Globus pallidus (tissue), 1 donor: ENCODE measurements around the gene ATP6V0C.
A peak's percentile ranks its signal among the peaks of the same experiment; 100 is the strongest.

ENCODE experiments used
- DNase-seq: peaks from one replicate; pipeline ENCODE4 v3.0.0-alpha.2; 2015; ENCODE audit warnings: low spot score

Gene ATP6V0C

DNA sequence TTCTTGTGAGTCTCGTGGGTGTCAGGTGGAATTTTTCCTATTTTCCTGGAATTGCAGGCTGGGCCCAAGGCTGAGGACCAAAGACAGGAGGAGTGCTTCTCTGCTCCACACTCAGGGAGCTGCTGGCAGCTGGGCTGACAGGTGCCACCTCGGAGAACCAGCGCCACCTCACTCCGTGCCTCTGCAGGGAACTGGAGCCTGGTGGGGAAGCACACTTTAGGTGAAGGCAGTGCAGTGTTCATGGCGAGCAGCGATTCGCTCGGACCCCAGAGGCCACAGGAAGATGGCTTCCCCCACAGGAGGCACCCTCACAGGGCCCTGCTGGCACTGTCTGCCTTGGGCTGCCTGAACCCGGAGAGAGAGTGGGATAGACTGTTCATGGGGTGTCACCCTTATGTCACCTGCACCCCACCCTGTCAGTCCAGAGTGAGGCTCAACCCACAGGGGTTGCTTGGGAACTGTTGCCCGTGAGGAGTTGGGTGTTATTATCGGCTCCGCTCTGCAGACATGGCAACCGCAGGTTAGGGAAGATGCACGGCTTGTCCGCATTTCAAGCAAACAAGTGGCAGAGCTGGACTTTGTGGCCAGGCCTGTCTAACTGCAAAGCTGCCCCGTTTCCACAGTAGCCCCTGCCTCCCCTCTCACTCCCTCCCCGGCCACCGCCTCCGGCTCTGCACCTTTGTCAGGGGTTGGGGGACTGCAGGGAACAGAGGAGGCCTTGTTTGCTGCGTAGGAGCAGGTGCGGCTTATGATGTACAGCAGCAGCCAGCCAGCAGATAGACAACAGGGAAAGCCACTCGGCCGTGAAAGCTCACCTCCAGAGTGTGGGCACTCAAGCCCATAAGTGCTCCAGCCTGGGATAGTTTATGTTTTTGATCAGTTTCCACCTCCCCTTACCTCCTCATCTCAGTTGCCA is 23.3 kb upstream of the ATP6V0C start:
- no peak for DNase-seq

- no peak for DNase-seq
Measured at GRCh38 chr16:2492292-2492691, 21.5 kb upstream of the ATP6V0C start.

DNA sequence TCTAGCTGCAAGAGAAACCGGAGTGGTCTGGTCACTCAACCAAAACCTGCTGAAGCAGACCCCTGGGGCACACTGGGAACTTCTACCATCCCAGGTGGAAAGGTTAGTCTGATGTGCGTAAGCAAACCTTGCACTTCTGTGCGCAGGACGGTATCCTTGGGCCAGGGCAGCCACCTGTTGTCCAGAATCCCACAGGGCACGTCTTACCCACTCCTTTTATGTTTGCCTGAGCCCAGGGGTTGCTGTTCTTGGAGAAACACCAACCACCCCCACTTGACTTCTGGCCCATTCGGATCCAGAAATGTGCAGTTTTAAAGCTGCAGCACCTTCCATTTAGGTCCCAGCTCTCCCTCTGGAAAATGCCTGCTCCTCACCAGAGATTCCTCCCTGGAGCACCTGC is 20.1 kb upstream of the ATP6V0C start:
- no peak for DNase-seq

DNA sequence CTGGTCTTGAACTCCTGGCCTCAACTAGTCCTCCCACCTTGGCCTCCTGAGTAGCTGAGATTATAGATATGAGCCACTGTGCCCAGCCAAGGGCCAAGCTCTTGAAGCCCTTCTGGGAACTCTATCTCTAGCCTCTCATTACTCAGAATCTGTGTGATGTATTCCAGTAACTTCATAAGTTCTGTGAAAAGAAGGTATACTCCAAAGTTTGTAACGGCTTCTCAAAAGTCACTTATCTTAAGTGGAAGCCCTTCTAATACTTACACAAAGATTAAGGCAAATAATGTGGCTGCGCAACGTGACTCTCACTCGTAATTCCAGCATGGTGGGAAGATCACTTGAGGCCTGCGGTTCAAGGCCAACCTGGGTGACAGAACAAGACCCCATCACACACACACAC is 19.1 kb upstream of the ATP6V0C start:
- DNase-seq: no peak

DNA sequence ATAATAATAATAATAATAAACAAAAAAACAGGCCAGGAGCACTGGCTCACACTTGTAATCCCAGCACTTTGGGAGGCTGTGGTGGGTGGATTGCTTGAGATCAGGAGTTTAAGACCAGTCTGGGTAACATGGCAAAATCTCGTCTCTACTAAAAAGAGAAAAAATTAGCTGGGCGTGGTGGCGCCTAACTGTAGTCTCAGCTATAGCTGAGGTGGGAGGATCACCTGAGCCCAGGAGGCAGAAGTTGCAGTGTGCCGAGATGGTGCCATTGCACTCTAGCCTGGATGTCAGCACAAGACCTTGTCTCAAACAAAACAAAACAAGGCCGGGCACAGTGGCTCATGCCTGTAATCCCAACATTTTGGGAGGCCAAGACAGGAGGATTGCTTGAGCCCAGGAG is 18.7 kb upstream of the ATP6V0C start:
- DNase-seq: no peak

DNA sequence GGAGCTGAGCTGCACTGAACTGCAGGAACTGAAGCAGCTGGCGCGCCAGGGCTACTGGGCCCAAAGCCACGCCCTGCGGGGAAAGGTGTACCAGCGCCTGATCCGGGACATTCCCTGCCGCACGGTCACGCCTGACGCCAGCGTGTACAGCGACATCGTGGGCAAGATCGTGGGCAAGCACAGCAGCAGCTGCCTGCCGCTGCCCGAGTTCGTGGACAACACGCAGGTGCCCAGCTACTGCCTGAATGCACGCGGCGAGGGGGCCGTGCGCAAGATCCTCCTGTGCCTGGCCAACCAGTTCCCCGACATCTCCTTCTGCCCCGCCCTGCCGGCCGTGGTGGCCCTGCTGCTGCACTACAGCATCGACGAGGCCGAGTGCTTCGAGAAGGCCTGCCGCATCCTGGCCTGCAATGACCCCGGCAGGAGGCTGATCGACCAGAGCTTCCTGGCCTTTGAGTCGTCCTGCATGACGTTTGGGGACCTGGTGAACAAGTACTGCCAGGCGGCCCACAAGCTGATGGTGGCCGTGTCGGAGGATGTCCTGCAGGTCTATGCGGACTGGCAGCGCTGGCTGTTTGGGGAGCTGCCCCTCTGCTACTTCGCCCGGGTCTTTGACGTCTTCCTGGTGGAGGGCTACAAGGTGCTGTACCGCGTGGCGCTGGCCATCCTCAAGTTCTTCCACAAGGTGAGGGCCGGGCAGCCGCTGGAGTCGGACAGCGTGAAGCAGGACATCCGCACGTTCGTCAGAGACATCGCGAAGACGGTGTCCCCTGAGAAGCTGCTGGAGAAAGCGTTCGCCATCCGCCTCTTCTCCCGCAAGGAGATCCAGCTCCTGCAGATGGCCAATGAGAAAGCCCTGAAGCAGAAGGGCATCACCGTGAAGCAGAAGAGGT is 17.3 kb upstream of the ATP6V0C start:
- no peak for DNase-seq

- no peak for DNase-seq
Measured at GRCh38 chr16:2497116-2497630, 16.6 kb upstream of the ATP6V0C start.

DNA sequence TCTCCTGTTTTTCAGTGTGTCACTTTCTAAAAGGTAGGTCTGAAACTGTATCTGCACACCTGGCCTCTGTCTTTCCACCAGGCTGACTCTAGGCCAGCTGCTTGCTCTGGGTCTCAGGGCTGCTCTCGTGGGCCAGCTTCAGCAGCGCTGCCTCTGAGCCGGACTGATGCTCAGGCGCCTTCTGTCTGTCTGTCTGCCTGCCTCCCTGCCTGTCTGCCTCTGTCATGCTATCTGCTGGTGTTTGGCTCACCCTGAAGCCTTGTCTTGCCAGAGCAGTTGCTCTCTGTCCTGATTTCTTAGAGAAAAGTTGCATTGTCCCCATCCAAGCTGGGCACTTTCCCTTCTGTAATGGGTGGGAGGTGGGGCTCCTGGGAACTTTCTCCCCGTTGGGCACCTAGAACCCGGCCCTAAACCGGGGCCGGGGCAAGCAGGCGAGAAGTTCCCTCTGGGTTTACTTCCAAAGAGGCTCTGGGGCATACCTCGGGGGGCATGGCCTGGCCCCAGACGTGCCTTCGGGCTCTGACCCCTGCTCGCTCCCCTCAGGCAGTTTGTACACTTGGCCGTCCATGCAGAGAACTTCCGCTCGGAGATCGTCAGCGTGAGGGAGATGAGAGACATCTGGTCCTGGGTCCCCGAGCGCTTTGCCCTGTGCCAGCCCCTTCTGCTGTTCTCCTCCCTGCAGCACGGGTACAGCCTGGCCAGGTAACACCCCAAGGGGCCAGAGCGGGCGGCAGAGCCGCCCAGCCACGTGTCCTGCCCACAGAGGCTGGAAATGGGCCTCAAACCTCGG is 15.9 kb upstream of the ATP6V0C start:
- no peak for DNase-seq

- DNase-seq: no peak
Measured at GRCh38 chr16:2498531-2499253, 15.1 kb upstream of the ATP6V0C start.

GRCh38 chr16:2499454-2499853 is 14.3 kb upstream of the ATP6V0C start:
- no peak for DNase-seq

GRCh38 chr16:2499890-2500429 is 13.8 kb upstream of the ATP6V0C start:
- DNase-seq: no peak

DNA sequence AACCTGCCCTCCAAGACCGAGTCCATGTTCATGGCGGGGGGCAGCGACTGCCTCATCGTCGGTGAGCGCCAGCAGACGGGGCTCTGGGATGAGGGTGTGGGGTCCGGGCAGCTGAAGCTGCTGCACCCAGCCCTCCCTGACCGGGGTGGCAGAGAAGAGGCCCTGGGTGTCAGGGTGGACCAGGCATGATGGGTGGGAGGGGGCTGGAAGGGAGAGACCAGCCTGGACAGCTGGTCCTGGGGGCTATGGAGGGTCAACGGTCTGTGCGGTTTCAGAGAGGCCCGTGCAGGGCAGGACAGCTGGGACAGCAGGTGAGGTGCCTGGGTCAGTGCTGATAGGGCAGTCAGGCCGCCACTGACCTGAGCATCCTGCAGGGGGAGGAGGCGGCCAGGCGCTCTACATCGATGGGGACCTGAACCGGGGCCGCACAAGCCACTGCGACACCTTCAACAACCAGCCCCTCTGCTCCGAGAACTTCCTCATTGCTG is 13.3 kb upstream of the ATP6V0C start:
- no peak for DNase-seq

GRCh38 chr16:2500918-2501750 is 12.6 kb upstream of the ATP6V0C start:
- DNase-seq: peak; percentile 88

GRCh38 chr16:2501946-2502895 is 11.5 kb upstream of the ATP6V0C start:
- DNase-seq: no peak

GRCh38 chr16:2505695-2506094 is 8.1 kb upstream of the ATP6V0C start:
- DNase-seq: no peak

- DNase-seq: no peak
Measured at GRCh38 chr16:2507052-2507659, 6.6 kb upstream of the ATP6V0C start.

DNA sequence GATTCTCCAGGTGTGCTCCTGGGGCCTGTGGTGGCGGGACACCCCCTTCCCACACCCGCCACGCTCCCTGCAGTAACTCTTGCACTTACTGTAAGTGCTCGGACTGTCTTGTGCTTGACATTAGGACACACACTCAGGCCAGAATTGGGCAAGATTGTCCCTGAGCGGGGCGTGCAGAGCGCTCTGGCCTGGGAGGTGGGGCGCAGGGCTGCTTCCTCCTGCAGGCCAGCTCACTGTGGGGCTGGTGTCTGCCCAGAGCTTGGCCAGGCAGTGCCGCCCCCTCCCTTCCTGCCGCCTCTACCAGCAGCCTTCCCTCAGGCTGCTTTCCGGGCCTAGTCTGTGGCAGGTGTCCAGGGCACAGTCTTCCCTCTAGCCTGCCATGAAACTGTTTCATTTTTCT is 6.1 kb upstream of the ATP6V0C start:
- no peak for DNase-seq

DNA sequence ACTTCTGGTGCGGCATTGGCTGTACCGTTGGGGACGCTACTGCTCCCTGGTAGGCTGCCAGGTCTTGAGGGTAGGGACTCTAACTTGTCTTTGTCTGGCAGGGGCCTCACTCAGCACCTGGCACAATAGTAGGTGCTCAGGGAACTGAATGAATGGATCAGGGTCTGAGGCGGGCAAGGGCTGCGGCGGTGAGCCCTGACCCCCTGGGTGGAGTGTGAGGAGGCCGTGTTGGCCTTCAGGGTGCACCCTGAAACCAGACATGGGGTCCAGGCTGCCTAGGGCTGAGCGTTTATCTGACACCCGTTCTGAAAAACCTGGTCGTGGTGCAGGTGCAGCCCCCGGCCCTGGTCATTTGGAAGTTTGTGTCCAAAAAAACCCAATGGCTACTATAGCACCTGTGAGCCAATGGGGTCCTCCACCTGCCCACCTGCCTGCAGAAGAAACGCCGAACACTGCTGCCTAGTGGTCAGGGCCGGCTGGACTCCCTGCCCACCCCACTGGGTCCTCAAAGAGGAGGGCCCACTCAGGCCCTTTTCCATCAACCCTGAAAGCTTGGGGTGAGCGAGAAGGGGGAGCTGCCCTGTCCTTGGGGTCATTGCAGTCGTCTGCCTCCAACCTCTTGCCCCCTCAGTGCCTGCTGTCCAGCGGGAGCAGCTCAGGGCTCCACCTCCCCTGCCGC is 4.9 kb upstream of the ATP6V0C start:
- no peak for DNase-seq
